ENCODE data around the gene NGEF. TPM values are rescaled to one million over a fixed set of nuclear protein-coding genes. Genes with fewer than 3 reads are reported as not detected.

Gene NGEF
- total and polyA plus RNA-seq, 8 donors = 3.3 to 7.1 (median 5.4) TPM

GRCh38 chr2:233006648-233007047 is 6.4 kb downstream of the NGEF start:
- no peak for ATAC-seq
- Histone ChIP-seq H3K27me3 (no peaks in the 10 kb centered on the region), H3K36me3 (no peaks in the 10 kb centered on the region), H3K4me3 (no peak overlapping the region), H3K27ac (no peak overlapping the region), H3K4me1 (peaks cover 0 to 3% (median 0%) of the 10 kb centered on the region in 3 donors), H3K9me3 (no peaks in the 10 kb centered on the region)
- intact Hi-C loops (cut with DNase I) = no loop called here
- DNase-seq = peak in 1 of 6 donors; percentile 2
- no peak for FAIRE-seq
- no peak for TF ChIP-seq CTCF (IDR thresholded peaks at IDR 0.05)
- WGBS, 2 donors = 93 to 98% methylated on average over 6 of the region's 6 CpGs

- intact Hi-C loops (cut with DNase I) = no loop called here
- Histone ChIP-seq H3K36me3 (no peaks in the 10 kb centered on the region), H3K27ac (no peak overlapping the region), H3K4me3 (no peak overlapping the region), H3K4me1 (no peaks in the 10 kb centered on the region), H3K9me3 (no peaks in the 10 kb centered on the region), H3K27me3 (no peaks in the 10 kb centered on the region)
- DNase-seq (peak in 2 of 6 donors; percentile 2 to 26), ATAC-seq (no peak), FAIRE-seq (no peak)
- TF ChIP-seq CTCF (IDR thresholded peaks at IDR 0.05) = no peak
- WGBS, 2 donors = 93 to 98% methylated on average over 6 of the region's 6 CpGs
Observed at GRCh38 chr2:233005096-233005495, 8.0 kb downstream of the NGEF start.

- Histone ChIP-seq H3K36me3 (no peaks in the 10 kb centered on the region), H3K4me3 (no peak overlapping the region), H3K27ac (no peak overlapping the region), H3K9me3 (no peaks in the 10 kb centered on the region), H3K27me3 (no peaks in the 10 kb centered on the region), H3K4me1 (no peaks in the 10 kb centered on the region)
- intact Hi-C loops (cut with DNase I) = no loop called here
- FAIRE-seq (no peak), ATAC-seq (no peak), DNase-seq (peak in 2 of 6 donors; percentile 6 to 38)
- whole genome bisulfite sequencing, 2 donors = 80 to 81% methylated on average over 9 of the region's 9 CpGs
- TF ChIP-seq CTCF (IDR thresholded peaks at IDR 0.05) = no peak
Observed at GRCh38 chr2:233003658-233004555, 9.1 kb downstream of the NGEF start.

- FAIRE-seq (no peak), DNase-seq (peak in 1 of 6 donors; percentile 26), ATAC-seq (no peak)
- H3K4me3 ChIP-seq = no peak overlapping the region
- no peaks in the 10 kb centered on the region for H3K4me1 ChIP-seq
- intact Hi-C loops (cut with DNase I) = no loop called here
- no peaks in the 10 kb centered on the region for H3K36me3 ChIP-seq
- no peaks in the 10 kb centered on the region for H3K27me3 ChIP-seq
- H3K9me3 ChIP-seq = no peaks in the 10 kb centered on the region
- TF ChIP-seq CTCF (IDR thresholded peaks at IDR 0.05) = no peak
- WGBS, 2 donors = 89 to 90% methylated on average over 19 of the region's 19 CpGs
- H3K27ac ChIP-seq = no peak overlapping the region
Observed at GRCh38 chr2:233002829-233003657, 10.0 kb downstream of the NGEF start.
